Activated CD8-positive, alpha-beta T cell treated with anti-CD3 and anti-CD28 coated beads for 36 hours (primary cell): ENCODE data around the gene CDC20B. TPM values are rescaled to one million over a fixed set of nuclear protein-coding genes. Genes with fewer than 3 reads are reported as not detected.

Experiments
- ATAC-seq: fragments of 200-7000 bp; cut with Tn5 transposase; one replicate; pipeline ENCODE4 v1.10.0; 2021; ENCODE audit warnings: mild to moderate bottlenecking, moderate library complexity
- CTCF ChIA-PET: fragments of 350-600 bp; sonication (Branson Sonifier 250); formaldehyde crosslinking; loops from one replicate; lab custom pipeline; 2021; ENCODE audit warnings: antibody characterized with exemption; lab: Charles Lee
- POLR2A ChIA-PET: fragments of 350-600 bp; sonication (Branson Sonifier 250); formaldehyde crosslinking; loops from one replicate; lab custom pipeline; 2021; ENCODE audit warnings: antibody characterized with exemption; lab: Charles Lee
- DNase-seq: peaks from one replicate; pipeline ENCODE4 v3.0.0-alpha.2; 2020
- H3K27ac Mint-ChIP-seq: one replicate; pipeline ENCODE4 v1.8.0; 2021; ENCODE audit warnings: mild to moderate bottlenecking, mixed read lengths
- H3K27me3 Mint-ChIP-seq: one replicate; pipeline ENCODE4 v1.8.0; 2021; ENCODE audit warnings: mixed read lengths
- H3K36me3 Mint-ChIP-seq: one replicate; pipeline ENCODE4 v1.8.0; 2021; ENCODE audit warnings: low read depth, mixed read lengths
- H3K4me1 Mint-ChIP-seq: one replicate; pipeline ENCODE4 v1.8.0; 2021; ENCODE audit warnings: low read depth, mixed read lengths
- H3K4me3 Mint-ChIP-seq: one replicate; pipeline ENCODE4 v1.8.0; 2021; ENCODE audit warnings: mild to moderate bottlenecking, moderate library complexity, mixed read lengths
- H3K9me3 Mint-ChIP-seq: one replicate; pipeline ENCODE4 v1.8.0; 2021; ENCODE audit warnings: mixed read lengths
- intact Hi-C: fragments of 100-400 bp; cut with micrococcal nuclease; formaldehyde crosslinking; loops from one replicate; pipeline ENCODE4 v1.10.0; 2022
- microRNA-seq: library from miRNA; unstranded; fragments of <30 nt; microRNA quantifications from one replicate; pipeline ENCODE4 v1.2.0, GENCODE V29; 2022; ENCODE audit warnings: borderline microRNAs expressed, borderline replicate concordance
- total RNA-seq, 2 experiments: library from RNA; stranded (reverse); gene quantifications; one replicate each; pipeline ENCODE4 v1.2.3, GENCODE V29; 2021
- TF ChIP-seq, protein P1 (sequence below): fragments of 200-600 bp; IDR thresholded peaks from one replicate; pipeline ENCODE4 v1.8.0; 2022; ENCODE audit warnings: antibody characterized with exemption, mild to moderate bottlenecking

Gene CDC20B
- total RNA-seq, 2 experiments from 2014 or later = not detected

DNA sequence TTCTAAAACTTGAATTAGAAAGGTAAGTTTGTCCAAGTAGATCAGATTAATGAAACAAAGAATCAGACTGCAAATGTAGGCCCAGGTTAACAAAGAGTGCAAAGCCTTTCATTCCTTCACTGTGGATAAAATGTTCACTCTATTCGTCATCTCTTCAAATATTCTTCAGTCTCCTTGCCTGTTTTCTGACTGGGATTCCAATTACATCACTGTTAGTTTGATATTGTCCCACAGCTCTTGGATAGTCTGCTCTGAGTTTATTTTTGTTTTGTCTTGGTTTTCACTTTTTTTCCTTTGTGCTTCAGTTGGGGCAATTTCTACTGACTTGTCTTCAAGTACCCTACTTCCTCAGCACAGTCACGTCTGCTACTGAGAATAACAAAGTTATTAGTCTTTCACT is 109.1 kb downstream of the CDC20B start:
- Mint-ChIP-seq H3K4me1 (peaks cover 63% of the 10 kb centered on the region), H3K27me3 (peaks cover 2% of the 10 kb centered on the region), H3K4me3 (no peak overlapping the region), H3K36me3 (no peaks in the 10 kb centered on the region), H3K9me3 (peaks cover 5% of the 10 kb centered on the region), H3K27ac (peak overlapping the region; percentile 22)
- TF ChIP-seq, protein P1, sequence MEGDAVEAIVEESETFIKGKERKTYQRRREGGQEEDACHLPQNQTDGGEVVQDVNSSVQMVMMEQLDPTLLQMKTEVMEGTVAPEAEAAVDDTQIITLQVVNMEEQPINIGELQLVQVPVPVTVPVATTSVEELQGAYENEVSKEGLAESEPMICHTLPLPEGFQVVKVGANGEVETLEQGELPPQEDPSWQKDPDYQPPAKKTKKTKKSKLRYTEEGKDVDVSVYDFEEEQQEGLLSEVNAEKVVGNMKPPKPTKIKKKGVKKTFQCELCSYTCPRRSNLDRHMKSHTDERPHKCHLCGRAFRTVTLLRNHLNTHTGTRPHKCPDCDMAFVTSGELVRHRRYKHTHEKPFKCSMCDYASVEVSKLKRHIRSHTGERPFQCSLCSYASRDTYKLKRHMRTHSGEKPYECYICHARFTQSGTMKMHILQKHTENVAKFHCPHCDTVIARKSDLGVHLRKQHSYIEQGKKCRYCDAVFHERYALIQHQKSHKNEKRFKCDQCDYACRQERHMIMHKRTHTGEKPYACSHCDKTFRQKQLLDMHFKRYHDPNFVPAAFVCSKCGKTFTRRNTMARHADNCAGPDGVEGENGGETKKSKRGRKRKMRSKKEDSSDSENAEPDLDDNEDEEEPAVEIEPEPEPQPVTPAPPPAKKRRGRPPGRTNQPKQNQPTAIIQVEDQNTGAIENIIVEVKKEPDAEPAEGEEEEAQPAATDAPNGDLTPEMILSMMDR = no peak
- intact Hi-C loops = loop anchor here (5.0 kb wide), 2 partner anchors 37 to 38 kb away; partner anchors contain the start of gene GZMA
- ChIA-PET CTCF (interaction anchor here (1.1 kb wide), 1 partner anchor 32 kb away, joined by 3 read pairs; no protein-coding TSS in a partner anchor), POLR2A (no interaction called here)
- ATAC-seq = no peak
- DNase-seq = no peak

DNA sequence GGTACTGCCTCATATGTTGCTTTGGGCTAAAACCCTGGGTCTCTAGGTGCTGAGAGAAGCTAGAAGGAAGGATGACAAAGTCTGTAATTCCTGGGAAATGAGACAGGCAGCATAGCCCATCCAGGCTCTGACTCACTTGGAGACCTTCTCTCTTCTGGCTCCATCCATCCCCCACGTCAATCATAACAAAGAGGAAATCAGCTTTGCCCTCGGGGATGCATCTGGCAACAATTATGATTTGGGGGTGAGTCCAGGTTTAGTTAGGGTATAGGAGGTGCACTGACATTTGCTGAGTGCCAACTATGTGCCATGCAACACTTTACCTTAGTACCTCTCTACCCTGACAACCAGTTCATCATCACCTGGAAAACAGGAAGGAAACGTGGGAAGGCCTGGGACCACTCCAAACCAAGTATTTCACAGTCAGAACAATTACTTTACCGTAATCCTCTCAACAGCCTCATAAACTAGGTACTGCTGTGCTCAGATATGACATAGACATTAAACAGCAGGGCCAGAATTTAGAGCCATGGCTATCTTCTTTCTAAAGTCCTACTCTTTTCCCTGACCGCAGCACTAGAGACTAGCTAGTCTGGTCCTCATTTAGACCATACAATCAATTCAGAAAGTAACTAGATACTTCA is 109.6 kb downstream of the CDC20B start:
- Mint-ChIP-seq H3K9me3 (peaks cover 5% of the 10 kb centered on the region), H3K27me3 (peaks cover 2% of the 10 kb centered on the region), H3K4me1 (peaks cover 63% of the 10 kb centered on the region), H3K27ac (no peak overlapping the region), H3K4me3 (no peak overlapping the region), H3K36me3 (no peaks in the 10 kb centered on the region)
- CTCF ChIA-PET = interaction anchor here (1.1 to 3.6 kb wide), 2 partner anchors 33 to 119 kb away, joined by 3 to 23 read pairs; no protein-coding TSS in a partner anchor
- intact Hi-C loops = loop anchor here (5.0 kb wide), 2 partner anchors 36 to 39 kb away; partner anchors contain the start of gene GZMA
- no peak for DNase-seq
- TF ChIP-seq, protein P1 = no peak
- ATAC-seq = no peak
- POLR2A ChIA-PET = no interaction called here

Small RNA genes within 50 kb of the gene (microRNA-seq; reads per million reads assigned to microRNA genes)
- 21.5 reads per million, percentile 46 among the genes with 10 or more reads in this experiment for gene MIR449A
- gene MIR449B = not detected
- gene MIR449C = 3.6 reads per million, percentile 10 among the genes with 10 or more reads in this experiment

Other genes starting within 250 kb of the CDC20B start
- under 1 TPM; 0.20 to 0.47 TPM for gene ESM1, start 187.6 kb downstream of the CDC20B start, total RNA-seq
- 1 to 10 TPM; 5.2 to 6.2 TPM for gene GZMK, start 148.9 kb downstream of the CDC20B start, total RNA-seq
- gene GZMA, start 70.5 kb downstream of the CDC20B start, total RNA-seq = 10 to 100 TPM; 17.8 to 18.2 TPM
- not detected for gene GPX8, start 13.0 kb downstream of the CDC20B start, total RNA-seq
- under 1 TPM in 1 of 2 experiments, not detected in 1; 0.18 TPM for gene MCIDAS, start 54.1 kb upstream of the CDC20B start, total RNA-seq
- gene CCNO, start 60.4 kb upstream of the CDC20B start, total RNA-seq = not detected
- 10 to 100 TPM; 11.6 to 13.7 TPM for gene DHX29, start 134.5 kb upstream of the CDC20B start, total RNA-seq
- gene MTREX, start 134.8 kb upstream of the CDC20B start, total RNA-seq = 10 to 100 TPM; 88.9 to 93.4 TPM